Breast epithelium (tissue), 3 donors: Measurements from ENCODE around the gene TOX2.

Source experiments
- POLR2A ChIP-seq: fragments of 450-650 bp; IDR thresholded peaks from one replicate; pipeline ENCODE4 v1.6.1; 2016; ENCODE audit warnings: antibody characterized with exemption, mild to moderate bottlenecking, moderate library complexity
- POLR2AphosphoS5 ChIP-seq, 3 donors: sonication (generic); formaldehyde crosslinking; IDR thresholded peaks; one replicate each; pipeline ENCODE4 v1.6.1; 2017; ENCODE audit warnings: antibody characterized with exemption in 3 of 3
- TF ChIP-seq, protein P1 (sequence below), 3 donors: fragments of 450-650 bp; IDR thresholded peaks; one replicate each; pipeline ENCODE4 v1.5.1; 2016 to 2017; ENCODE audit warnings: antibody characterized with exemption in 3 of 3, mild to moderate bottlenecking in 3 of 3, moderate library complexity in 3 of 3

DNA sequence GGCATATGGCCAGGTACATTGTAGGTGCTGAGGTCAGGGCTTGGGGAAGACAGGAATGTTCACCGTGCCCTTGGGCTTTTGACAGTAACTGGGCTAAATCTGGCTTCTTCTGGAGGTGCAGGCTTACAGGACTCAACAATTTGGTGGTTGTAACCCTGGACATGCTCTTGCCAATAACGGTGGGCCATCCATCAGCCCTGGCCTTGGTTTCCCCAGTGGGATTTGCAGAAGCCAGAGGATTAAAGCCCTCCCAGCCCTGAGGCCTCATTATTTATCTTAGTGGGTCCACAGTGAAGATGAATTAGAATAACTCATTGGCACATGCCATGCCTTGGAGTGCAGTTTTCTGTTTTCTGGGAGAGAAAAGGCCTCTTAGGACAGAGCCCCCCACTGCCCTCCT, 44.0 kb downstream of the TOX2 start:
- TF ChIP-seq, protein P1, sequence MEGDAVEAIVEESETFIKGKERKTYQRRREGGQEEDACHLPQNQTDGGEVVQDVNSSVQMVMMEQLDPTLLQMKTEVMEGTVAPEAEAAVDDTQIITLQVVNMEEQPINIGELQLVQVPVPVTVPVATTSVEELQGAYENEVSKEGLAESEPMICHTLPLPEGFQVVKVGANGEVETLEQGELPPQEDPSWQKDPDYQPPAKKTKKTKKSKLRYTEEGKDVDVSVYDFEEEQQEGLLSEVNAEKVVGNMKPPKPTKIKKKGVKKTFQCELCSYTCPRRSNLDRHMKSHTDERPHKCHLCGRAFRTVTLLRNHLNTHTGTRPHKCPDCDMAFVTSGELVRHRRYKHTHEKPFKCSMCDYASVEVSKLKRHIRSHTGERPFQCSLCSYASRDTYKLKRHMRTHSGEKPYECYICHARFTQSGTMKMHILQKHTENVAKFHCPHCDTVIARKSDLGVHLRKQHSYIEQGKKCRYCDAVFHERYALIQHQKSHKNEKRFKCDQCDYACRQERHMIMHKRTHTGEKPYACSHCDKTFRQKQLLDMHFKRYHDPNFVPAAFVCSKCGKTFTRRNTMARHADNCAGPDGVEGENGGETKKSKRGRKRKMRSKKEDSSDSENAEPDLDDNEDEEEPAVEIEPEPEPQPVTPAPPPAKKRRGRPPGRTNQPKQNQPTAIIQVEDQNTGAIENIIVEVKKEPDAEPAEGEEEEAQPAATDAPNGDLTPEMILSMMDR (IDR thresholded peaks at IDR 0.05) = no peak
- TF ChIP-seq POLR2A = no peak
- TF ChIP-seq POLR2AphosphoS5 (IDR thresholded peaks at IDR 0.05) = no peak
